ENCODE data around the gene ADAM19.
"Not testable (repeated sequence)": the region's sequence is repeated elsewhere in the genome, so short reads cannot be mapped to it uniquely, and the experiment has no call there.

Gene ADAM19

DNA sequence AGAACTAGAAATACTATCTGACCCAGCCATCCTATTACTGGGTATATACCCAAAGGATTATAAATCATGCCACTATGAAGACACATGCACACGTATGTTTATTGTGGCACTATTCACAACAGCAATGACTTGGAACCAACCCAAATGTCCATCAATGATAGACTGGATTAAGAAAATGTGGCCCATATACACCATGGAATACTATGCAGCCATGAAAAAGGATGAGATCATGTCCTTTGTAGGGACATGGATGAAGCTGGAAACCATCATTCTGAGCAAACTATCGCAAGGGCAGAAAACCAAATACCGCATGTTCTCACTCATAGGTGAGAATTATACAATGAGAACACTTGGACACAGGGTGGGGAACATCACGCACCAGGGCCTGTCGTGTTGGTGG, 145.7 kb downstream of the ADAM19 start:
- not testable (repeated sequence) for DNase-seq (ENCODE audit: low read depth in 2 of 2)

Data from stimulated activated CD4-positive, alpha-beta T cell treated with anti-CD3 and anti-CD28 coated beads, Interleukin-15, amount 100 ng/mL, for 48 hours (primary cell).